HG03025 (cell line): Measurements from ENCODE around the gene FMC1.

Experiments used
- ATAC-seq: cut with Tn5 transposase; IDR thresholded peaks from one replicate; pipeline ENCODE4 v1.9.1; 2021; ENCODE audit warnings: mild to moderate bottlenecking, moderate library complexity; ENCODE audit not compliant: unreplicated experiment, low FRiP score

The FMC1 gene

DNA sequence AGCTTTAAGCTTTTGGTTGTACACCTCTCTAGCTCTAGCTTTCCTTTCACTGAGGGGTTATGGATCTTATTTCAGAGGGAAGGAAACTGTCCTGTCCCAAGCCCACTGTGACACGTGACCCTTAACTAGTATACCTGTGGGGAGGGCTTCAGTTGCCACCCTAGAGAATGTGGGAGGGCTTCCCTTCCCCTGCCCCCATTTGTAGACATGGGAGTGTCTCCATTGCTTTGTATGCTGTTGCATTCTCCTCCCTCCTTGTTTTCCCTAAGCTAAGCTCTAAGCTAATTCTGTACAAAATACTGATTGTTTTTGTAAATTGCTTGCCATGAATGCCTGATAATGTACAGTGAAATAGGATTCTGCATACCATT is 29.8 kb downstream of the FMC1 start:
- no peak for ATAC-seq

GRCh38 chr7:139374246-139374645 is 33.1 kb downstream of the FMC1 start:
- ATAC-seq: no peak

DNA sequence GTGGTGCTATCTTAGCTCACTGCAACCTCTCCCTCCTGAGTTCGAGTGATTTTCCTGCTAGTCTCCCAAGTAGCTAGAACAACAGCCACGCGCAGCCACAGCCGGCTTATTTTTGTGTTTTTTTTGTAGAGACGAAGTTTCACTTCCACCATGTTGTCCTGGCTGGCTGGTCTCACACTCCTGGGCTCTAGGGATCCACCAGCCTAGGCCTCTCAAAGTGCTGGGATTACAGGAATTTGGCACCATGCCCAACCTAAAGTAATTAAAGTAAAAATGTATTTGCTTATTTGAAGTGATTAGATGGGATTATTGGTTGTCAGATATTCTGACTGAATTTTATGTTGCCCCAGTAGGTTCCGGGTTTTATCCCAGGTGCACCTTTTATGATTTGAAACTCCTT is 41.3 kb downstream of the FMC1 start:
- no peak for ATAC-seq

- ATAC-seq: no peak
Measured at GRCh38 chr7:139384611-139385010, 43.5 kb downstream of the FMC1 start.

- no peak for ATAC-seq
Measured at GRCh38 chr7:139387594-139387993, 46.5 kb downstream of the FMC1 start.

GRCh38 chr7:139389091-139389490 is 48.0 kb downstream of the FMC1 start:
- no peak for ATAC-seq

- no peak for ATAC-seq
Measured at GRCh38 chr7:139389774-139390173, 48.6 kb downstream of the FMC1 start.

DNA sequence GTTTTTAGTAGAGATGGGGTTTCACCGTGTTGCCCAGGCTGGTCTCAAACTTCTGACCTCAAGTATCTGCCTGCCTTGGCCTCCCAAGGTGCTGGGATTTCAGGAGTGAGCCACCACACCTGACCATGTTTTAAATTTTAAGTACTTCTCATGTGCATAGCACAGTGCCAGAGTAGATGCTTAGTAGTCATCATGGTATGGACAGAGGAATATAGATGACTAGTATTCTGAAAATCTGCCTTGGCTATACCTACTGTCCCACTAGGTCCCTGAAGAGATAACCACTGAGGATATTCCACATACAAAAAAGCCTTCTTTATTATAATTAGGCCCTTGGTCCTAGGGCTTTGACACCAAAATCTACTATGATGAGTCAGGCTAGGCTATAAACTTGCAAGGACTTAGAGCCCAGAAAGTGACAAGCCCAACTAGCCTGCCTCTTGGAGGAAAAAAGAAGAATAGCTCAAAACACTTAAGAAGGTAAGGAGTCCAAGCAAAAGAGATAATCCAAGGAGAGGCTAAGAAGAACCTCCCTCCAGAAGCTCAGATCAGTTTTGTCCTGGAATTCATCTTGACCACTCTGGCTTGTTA is 52.6 kb downstream of the FMC1 start:
- no peak for ATAC-seq

DNA sequence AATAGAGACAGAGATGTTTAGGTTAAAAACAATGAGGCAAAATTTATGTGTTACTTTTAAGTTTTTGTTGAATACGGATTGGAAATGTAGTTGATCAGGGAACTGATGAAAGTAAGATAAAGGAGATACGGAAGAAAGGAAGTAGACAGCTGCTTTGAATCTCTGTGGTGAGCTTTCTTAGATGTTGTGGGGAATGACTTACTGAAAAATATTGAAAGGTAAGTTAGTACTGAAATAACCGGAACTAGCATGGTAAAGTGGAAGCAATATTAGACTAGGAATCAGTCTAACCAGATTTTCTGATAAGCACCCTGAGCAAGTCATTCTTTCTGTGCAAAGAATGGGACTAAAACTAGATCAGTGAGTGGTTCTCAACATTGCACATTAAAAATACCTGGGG is 53.4 kb downstream of the FMC1 start:
- ATAC-seq: no peak
